ENCODE measurements around the gene BCORL1.

DNA sequence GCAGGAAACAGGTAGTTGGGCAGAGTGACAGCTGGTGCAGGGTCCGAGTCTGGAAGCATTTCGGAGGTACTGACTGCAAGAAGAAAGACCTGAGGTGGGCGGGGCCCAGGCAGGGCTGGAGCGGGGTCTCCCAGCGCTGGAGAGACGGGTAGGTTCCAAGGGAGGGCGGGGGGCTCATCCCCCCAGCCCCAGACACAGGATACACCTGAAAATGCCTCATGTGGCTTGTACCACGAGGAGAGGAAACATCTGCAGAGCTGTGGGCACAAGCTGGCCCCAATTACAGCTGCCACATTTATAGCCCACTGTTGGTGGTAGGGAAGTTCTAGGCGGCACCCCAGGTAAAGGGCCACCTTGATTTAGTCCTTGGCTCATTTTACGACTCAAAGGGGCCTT is 89.9 kb downstream of the BCORL1 start:
- TF ChIP-seq, protein P1, sequence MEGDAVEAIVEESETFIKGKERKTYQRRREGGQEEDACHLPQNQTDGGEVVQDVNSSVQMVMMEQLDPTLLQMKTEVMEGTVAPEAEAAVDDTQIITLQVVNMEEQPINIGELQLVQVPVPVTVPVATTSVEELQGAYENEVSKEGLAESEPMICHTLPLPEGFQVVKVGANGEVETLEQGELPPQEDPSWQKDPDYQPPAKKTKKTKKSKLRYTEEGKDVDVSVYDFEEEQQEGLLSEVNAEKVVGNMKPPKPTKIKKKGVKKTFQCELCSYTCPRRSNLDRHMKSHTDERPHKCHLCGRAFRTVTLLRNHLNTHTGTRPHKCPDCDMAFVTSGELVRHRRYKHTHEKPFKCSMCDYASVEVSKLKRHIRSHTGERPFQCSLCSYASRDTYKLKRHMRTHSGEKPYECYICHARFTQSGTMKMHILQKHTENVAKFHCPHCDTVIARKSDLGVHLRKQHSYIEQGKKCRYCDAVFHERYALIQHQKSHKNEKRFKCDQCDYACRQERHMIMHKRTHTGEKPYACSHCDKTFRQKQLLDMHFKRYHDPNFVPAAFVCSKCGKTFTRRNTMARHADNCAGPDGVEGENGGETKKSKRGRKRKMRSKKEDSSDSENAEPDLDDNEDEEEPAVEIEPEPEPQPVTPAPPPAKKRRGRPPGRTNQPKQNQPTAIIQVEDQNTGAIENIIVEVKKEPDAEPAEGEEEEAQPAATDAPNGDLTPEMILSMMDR (IDR thresholded peaks at IDR 0.05), result no peak
- TF ChIP-seq POLR2A (IDR thresholded peaks at IDR 0.05), result no peak

Measured in esophagus squamous epithelium (tissue), 4 donors.